Psoas muscle (tissue), 8 donors: ENCODE results near the gene NPDC1. TPM values are rescaled to one million over a fixed set of nuclear protein-coding genes. Genes with fewer than 3 reads are reported as not detected.
"Not testable (repeated sequence)": the region's sequence is repeated elsewhere in the genome, so short reads cannot be mapped to it uniquely, and the experiment has no call there.

Source experiments
- ATAC-seq, 4 donors: fragments of 200-7000 bp; cut with Tn5 transposase; one replicate each; pipeline ENCODE4 v1.9.1; 2020; ENCODE audit warnings: moderate library complexity in 3 of 4, mild to moderate bottlenecking in 2 of 4
- DNase-seq, 2 donors: peaks; one replicate each; pipeline ENCODE4 v3.0.0-alpha.2; 2020
- H3K27ac ChIP-seq: fragments of 200-600 bp; one replicate; pipeline ENCODE4 v1.8.0; 2022
- H3K27me3 ChIP-seq, 3 donors: fragments of 200-600 bp in 1 of 3; one replicate each; pipeline versions ENCODE4 v1.6.1 to v1.8.0; 2013 to 2022; ENCODE audit warnings: low read length in 2 of 3, mild to moderate bottlenecking in 2 of 3, moderate library complexity in 1 of 3; ENCODE audit not compliant: insufficient read depth in 3 of 3
- H3K36me3 ChIP-seq, 2 donors: fragments of 200-600 bp in 1 of 2; one replicate each; pipeline versions ENCODE4 v1.6.1 to v1.8.0; 2013 to 2022; ENCODE audit warnings: low read depth in 1 of 2, mild to moderate bottlenecking in 1 of 2, moderate library complexity in 1 of 2; ENCODE audit not compliant: insufficient read depth in 1 of 2
- H3K4me1 ChIP-seq: fragments of 200-600 bp; one replicate; pipeline ENCODE4 v1.8.0; 2022
- H3K4me3 ChIP-seq: fragments of 200-600 bp; one replicate; pipeline ENCODE4 v1.8.0; 2022; ENCODE audit warnings: mild to moderate bottlenecking
- H3K9me3 ChIP-seq: fragments of 200-600 bp; one replicate; pipeline ENCODE4 v1.8.0; 2022
- CTCF ChIP-seq: fragments of 200-600 bp; IDR thresholded peaks from one replicate; pipeline ENCODE4 v1.8.0; 2022; ENCODE audit warnings: antibody characterized with exemption
- WGBS, 3 donors: extraction: QIAGEN DNeasy Blood & Tissue Kit; methylation state at CpG; one replicate each; pipeline versions ENCODE4 v1.1.6 to v1.1.7; 2013; 5-methylcytosine and 5-hydroxymethylcytosine counted together
- intact Hi-C, 2 donors: fragments of 100-400 bp; cut with DNase I; formaldehyde crosslinking; loops; one replicate each; pipeline versions ENCODE4 v1.11.0 to v1.14.2; 2022
- polyA plus RNA-seq, 3 donors: library from polyadenylated mRNA; stranded (reverse); fragments of 200-250 nt; gene quantifications; one replicate each; pipeline ENCODE4 v1.2.3, GENCODE V29; 2013
- total RNA-seq, 4 donors: library from RNA; stranded (reverse); fragmentation: NEBNext Ultra II Directional in 2 of 4; extraction: Animal tissue kit (Norgen Biotek cat#: 25700) in 2 of 4; gene quantifications; one replicate each; pipeline versions ENCODE4 v1.2.1 to v1.2.4, GENCODE V29; 2021 to 2023
- donor health status: healthy with polysubstance abuse.
- donor health status: DM: no; HTN: no; CAD: no; lungs with moderate emphysema.
- donor health status: Bipolar disorder and iron deficiency.
- donor health status: healthy.
- donor health status: DM: yes; HTN: yes; CAD: no.
- donor health status: DM: no; HTN: no; CAD: no.
- donor health status: DM: no; HTN: no; CAD: no.
- donor health status: DM: yes; HTN: yes; CAD: no.

NPDC1 gene
- total and polyA plus RNA-seq, 7 donors, result 14.8 to 32.1 (median 22.4) TPM

- Histone ChIP-seq H3K36me3 (peaks cover 0 to 13% of the 10 kb centered on the region in 2 donors), H3K4me3 (no peak overlapping the region), H3K9me3 (no peaks in the 10 kb centered on the region), H3K4me1 (no peaks in the 10 kb centered on the region), H3K27me3 (no peaks in the 10 kb centered on the region), H3K27ac (no peak overlapping the region)
- no peak for TF ChIP-seq CTCF
- intact Hi-C loops, result no loop called here
- 58 to 70% (median 64%) methylated on average over 24 of the region's 24 CpGs for WGBS, 3 donors
- no peak for DNase-seq
- no peak for ATAC-seq
Measured at GRCh38 chr9:137006116-137007003, 39.6 kb downstream of the NPDC1 start.

DNA sequence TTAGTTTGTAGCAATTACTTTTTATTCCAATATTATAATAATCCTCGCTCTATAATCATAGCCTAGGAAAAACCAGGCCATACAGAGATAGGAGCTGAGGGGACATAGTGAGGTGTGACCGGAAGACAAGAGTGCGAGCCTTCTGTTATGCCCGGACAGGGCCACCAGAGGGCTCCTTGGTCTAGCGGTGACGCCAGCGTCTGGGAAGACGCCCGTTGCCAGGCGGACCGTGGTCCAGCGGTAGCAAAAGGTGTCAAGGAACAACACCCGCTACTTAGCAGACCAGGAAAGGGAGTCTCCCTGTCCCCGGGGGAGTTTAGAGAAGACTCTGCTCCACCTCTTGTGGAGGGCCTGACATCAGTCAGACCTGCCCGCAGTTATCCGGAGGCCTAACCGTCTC is 41.7 kb downstream of the NPDC1 start:
- intact Hi-C loops, H3K9me3 ChIP-seq, DNase-seq, H3K27ac ChIP-seq, ATAC-seq, H3K4me1 ChIP-seq, H3K4me3 ChIP-seq, H3K27me3 ChIP-seq, H3K36me3 ChIP-seq: not testable (repeated sequence)
- peak; percentile 42 for TF ChIP-seq CTCF
- WGBS, 3 donors, result 36 to 42% (median 38%) methylated on average over 17 of the region's 17 CpGs

GRCh38 chr9:137002646-137003041 is 43.3 kb downstream of the NPDC1 start:
- H3K27ac ChIP-seq, result no peak overlapping the region

GRCh38 chr9:137001857-137002645 is 43.9 kb downstream of the NPDC1 start:
- H3K4me3 ChIP-seq, result no peak overlapping the region
- no peaks in the 10 kb centered on the region for H3K36me3 ChIP-seq
- intact Hi-C loops, result no loop called here
- WGBS, 3 donors, result 76 to 81% (median 79%) methylated on average over 19 to 20 of the region's 20 CpGs
- no peak overlapping the region for H3K27ac ChIP-seq
- H3K27me3 ChIP-seq, result no peaks in the 10 kb centered on the region
- H3K9me3 ChIP-seq, result no peaks in the 10 kb centered on the region
- DNase-seq (no peak), ATAC-seq (no peak)
- TF ChIP-seq CTCF, result no peak
- no peaks in the 10 kb centered on the region for H3K4me1 ChIP-seq

More at GRCh38 chr9:137002646-137003041, 43.3 kb downstream of the NPDC1 start:
- H3K27me3 ChIP-seq, result no peaks in the 10 kb centered on the region
- ATAC-seq, result no peak
- no peak for DNase-seq
- H3K9me3 ChIP-seq, result no peaks in the 10 kb centered on the region
- no peaks in the 10 kb centered on the region for H3K4me1 ChIP-seq
- no peaks in the 10 kb centered on the region for H3K36me3 ChIP-seq
- TF ChIP-seq CTCF, result no peak
- WGBS, 3 donors, result 80 to 86% (median 84%) methylated on average over 10 of the region's 10 CpGs
- intact Hi-C loops, result no loop called here
- H3K4me3 ChIP-seq, result no peak overlapping the region
